ENCODE results near the gene GGN. TPM values are rescaled to one million over a fixed set of nuclear protein-coding genes. Genes with fewer than 3 reads are reported as not detected.
A peak's percentile ranks its signal among the peaks of the same experiment; 100 is the strongest.

Gene GGN
- total and polyA plus RNA-seq, 2 of the 13 experiments (the other 11 are each of a cell fraction or from before 2014, with no cell fraction given), result not detected

DNA sequence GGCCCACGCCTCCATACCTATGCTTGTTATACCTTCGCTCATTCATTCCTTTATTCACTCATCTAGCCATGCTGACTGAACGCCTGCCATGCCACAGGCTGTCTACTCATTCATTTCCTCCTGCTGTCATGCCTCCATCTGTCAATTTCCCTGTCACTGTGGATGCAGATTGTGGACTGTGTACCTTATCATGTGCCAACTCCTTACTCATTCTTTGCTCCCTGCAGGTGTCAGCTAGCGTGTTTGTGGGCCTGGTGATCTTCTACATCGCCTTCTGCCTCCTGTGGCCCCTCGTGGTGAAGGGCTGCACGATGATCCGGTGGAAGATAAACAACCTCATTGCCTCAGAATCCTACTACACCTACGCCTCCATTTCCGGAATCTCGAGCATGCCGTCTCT is 17.5 kb downstream of the GGN start (continued):
- TF ChIP-seq, protein P1, sequence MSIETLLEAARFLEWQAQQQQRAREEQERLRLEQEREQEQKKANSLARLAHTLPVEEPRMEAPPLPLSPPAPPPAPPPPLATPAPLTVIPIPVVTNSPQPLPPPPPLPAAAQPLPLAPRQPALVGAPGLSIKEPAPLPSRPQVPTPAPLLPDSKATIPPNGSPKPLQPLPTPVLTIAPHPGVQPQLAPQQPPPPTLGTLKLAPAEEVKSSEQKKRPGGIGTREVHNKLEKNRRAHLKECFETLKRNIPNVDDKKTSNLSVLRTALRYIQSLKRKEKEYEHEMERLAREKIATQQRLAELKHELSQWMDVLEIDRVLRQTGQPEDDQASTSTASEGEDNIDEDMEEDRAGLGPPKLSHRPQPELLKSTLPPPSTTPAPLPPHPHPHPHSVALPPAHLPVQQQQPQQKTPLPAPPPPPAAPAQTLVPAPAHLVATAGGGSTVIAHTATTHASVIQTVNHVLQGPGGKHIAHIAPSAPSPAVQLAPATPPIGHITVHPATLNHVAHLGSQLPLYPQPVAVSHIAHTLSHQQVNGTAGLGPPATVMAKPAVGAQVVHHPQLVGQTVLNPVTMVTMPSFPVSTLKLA (IDR thresholded peaks at IDR 0.05), result peak; percentile 36; the same call in 1 of the 2 replicates
- TF ChIP-seq ZBTB38 (CRISPR knock-in tag; IDR thresholded peaks at IDR 0.05) (no peak), ZFP82 (CRISPR knock-in tag; IDR thresholded peaks at IDR 0.05; ENCODE audit: borderline replicate concordance) (no peak), TGIF2 (CRISPR knock-in tag; IDR thresholded peaks at IDR 0.05) (peak; percentile 96), MXI1 (IDR thresholded peaks at IDR 0.05; ENCODE audit: borderline replicate concordance, low read depth, low read length) (peak; percentile 95), IRF1 (CRISPR knock-in tag; IDR thresholded peaks at IDR 0.05; ENCODE audit: low read depth) (no peak), MBD4 (IDR thresholded peaks at IDR 0.05; ENCODE audit: borderline replicate concordance, low read length) (no peak), MXD4 (CRISPR knock-in tag; IDR thresholded peaks at IDR 0.05) (0 out of 2 replicates have a peak, but pooled peaks have one; percentile 23), NR3C1 (CRISPR knock-in tag; IDR thresholded peaks at IDR 0.05) (no peak)

- POLR2A ChIA-PET, result interaction anchor here (1.0 kb wide), 1 partner anchor 12 kb away, joined by 4 read pairs; no protein-coding TSS in a partner anchor
- WGBS (ENCODE audit: low lambda C conversion rate), result 43% methylated on average over 2 of the region's 2 CpGs
- Histone ChIP-seq H3K27ac (ENCODE audit: extremely low read length, insufficient read depth, low read length) (no peak overlapping the region), H3K9ac (ENCODE audit: insufficient read depth, low read depth, low read length) (no peak overlapping the region), H3K27me3 (ENCODE audit: control insufficient read depth in 1 of 2, insufficient read depth in 2 of 2, low read length in 2 of 2) (peaks cover 0 to 5% of the 10 kb centered on the region in 2 experiments; a peak in 1 of 5 replicates), H3K36me3 (replicated peaks in 1 of 2; ENCODE audit: control insufficient read depth in 1 of 2, insufficient read depth in 2 of 2, low read length in 2 of 2) (no peaks in the 10 kb centered on the region), H3K4me3 (replicated peaks in 1 of 3; ENCODE audit: insufficient read depth in 1 of 3, low read depth in 2 of 3, low read length in 3 of 3) (no peak overlapping the region), H3K4me2 (ENCODE audit: low read depth, low read length) (no peak overlapping the region), H3K4me1 (ENCODE audit: insufficient read depth, low read length) (peaks cover 30% of the 10 kb centered on the region), H3K9me3 (ENCODE audit: low read length) (no peaks in the 10 kb centered on the region), H3K79me2 (ENCODE audit: insufficient read depth, low read length) (no peaks in the 10 kb centered on the region), H4K20me1 (ENCODE audit: insufficient read depth, low read length) (no peaks in the 10 kb centered on the region), H2AFZ (ENCODE audit: low read length) (no peak overlapping the region)
- CTCF ChIA-PET (ENCODE audit: low intra/inter-chr PET ratio, low total read pairs), result no interaction called here
- no peak for DNase-seq (ENCODE audit: low spot score)
- ATAC-seq, result no peak
- BruUV-seq (replicated peaks), result no TSS peak
- intact Hi-C loops (cut with micrococcal nuclease; ENCODE audit: unreplicated experiment), result no loop called here
- no peak for FAIRE-seq
- in situ Hi-C loops (cut with HindIII; ENCODE audit: extremely low pct_ligation_motif_present, low pct_unique_long_range_greater_than_20kb), result no loop called here
- no peak for TF ChIP-seq FOXP1 (IDR thresholded peaks at IDR 0.05)
- no peak for TF ChIP-seq FOXP1 (CRISPR knock-in tag; IDR thresholded peaks at IDR 0.05)
- no peak for TF ChIP-seq LRRFIP1 (CRISPR knock-in tag; conservative IDR thresholded peaks at IDR 0.05)
- no peak for TF ChIP-seq MZF1 (CRISPR knock-in tag; IDR thresholded peaks at IDR 0.05; ENCODE audit: borderline replicate concordance)
- TF ChIP-seq CC2D1A (CRISPR knock-in tag; IDR thresholded peaks at IDR 0.05), result no peak
- TF ChIP-seq ZNF431 (CRISPR knock-in tag; IDR thresholded peaks at IDR 0.05; ENCODE audit: borderline replicate concordance, low read depth), result no peak
- no peak for TF ChIP-seq ZNF101 (CRISPR knock-in tag; IDR thresholded peaks at IDR 0.05; ENCODE audit: borderline replicate concordance, low read depth)
- no peak for TF ChIP-seq ZFP41 (CRISPR knock-in tag; IDR thresholded peaks at IDR 0.05; ENCODE audit: borderline replicate concordance)
These were observed 18.2 kb downstream of the GGN start for GRCh38 chr19:38369584-38369983.
